ENCODE measurements around the gene DCLRE1B. TPM values are rescaled to one million over a fixed set of nuclear protein-coding genes. Genes with fewer than 3 reads are reported as not detected.

Gene DCLRE1B
- total and polyA plus RNA-seq, 9 of the 15 experiments (the other 6 are each of a cell fraction or from before 2014, with no cell fraction given) = 10.6 to 28.8 (median 17.2) TPM

GRCh38 chr1:113855630-113856400 is 49.3 kb upstream of the DCLRE1B start (continued):
- TF ChIP-seq MTF1 (CRISPR knock-in tag; IDR thresholded peaks at IDR 0.05; ENCODE audit: borderline replicate concordance) = no peak

- POLR2A ChIA-PET = interaction anchor here (0.6 to 1.4 kb wide), 4 partner anchors 14 to 995 kb away, joined by 3 read pairs; no protein-coding TSS in a partner anchor
- ATAC-seq (no peak), DNase-seq (ENCODE audit: extremely low read depth in 1 of 4, low spot score in 3 of 4) (no peak), FAIRE-seq (no peak)
- Histone ChIP-seq H3K79me2 (ENCODE audit: control insufficient read depth, insufficient read depth, low read length) (no peaks in the 10 kb centered on the region), H3K36me3 (ENCODE audit: control insufficient read depth, insufficient read depth, low read length) (no peaks in the 10 kb centered on the region), H3K9me3 (replicated peaks; ENCODE audit: control insufficient read depth, insufficient read depth, low read depth, low read length) (no peaks in the 10 kb centered on the region), H3K27ac (ENCODE audit: extremely low read depth, low read depth, low read length) (no peak overlapping the region), H3K27me3 (ENCODE audit: control insufficient read depth in 2 of 2, insufficient read depth in 2 of 2, low read length in 2 of 2) (no peaks in the 10 kb centered on the region), H4K20me1 (replicated peaks; ENCODE audit: control insufficient read depth, insufficient read depth, low read length) (no peaks in the 10 kb centered on the region), H3K4me2 (ENCODE audit: insufficient read depth, low read length) (no peak overlapping the region), H2AFZ (ENCODE audit: low read depth, low read length) (no peak overlapping the region), H3K9me1 (ENCODE audit: control insufficient read depth, insufficient read depth, low read length) (no peaks in the 10 kb centered on the region), H3K4me1 (replicated peaks in 1 of 2; ENCODE audit: control insufficient read depth in 2 of 2, insufficient read depth in 2 of 2, low read length in 2 of 2) (peaks cover 4 to 13% of the 10 kb centered on the region in 2 experiments; a peak in 2 of 5 replicates), H3K4me3 (no peak overlapping the region), H3K9ac (ENCODE audit: insufficient read depth in 1 of 2, low read depth in 2 of 2, low read length in 2 of 2) (no peak overlapping the region)
- in situ Hi-C loops (cut with MboI) (no loop called here), intact Hi-C loops (cut with micrococcal nuclease) (no loop called here)
- CTCF ChIA-PET (ENCODE audit: low intra/inter-chr PET ratio) = no interaction called here
- 79% methylated on average over 2 of the region's 2 CpGs for WGBS (ENCODE audit: insufficient coverage, low coverage, missing lambda C conversion rate)
- BruUV-seq (replicated peaks) = no TSS peak
- no peak for TF ChIP-seq ETS1 (conservative IDR thresholded peaks at IDR 0.05; ENCODE audit: control insufficient read depth, low read depth, low read length)
- no peak for TF ChIP-seq MECOM (CRISPR knock-in tag; IDR thresholded peaks at IDR 0.05)
- no peak for TF ChIP-seq SP1 (CRISPR knock-in tag; IDR thresholded peaks at IDR 0.05)
- no peak for TF ChIP-seq CHD7 (IDR thresholded peaks at IDR 0.05; ENCODE audit: low read depth, low read length)
- TF ChIP-seq ZNF274 (IDR thresholded peaks at IDR 0.05; ENCODE audit: borderline replicate concordance, low read depth, low read length) = no peak
Measured at GRCh38 chr1:113856401-113856790, 48.7 kb upstream of the DCLRE1B start.

Data from K562 (cell line).